ENCODE results near the gene DPP6.
A peak's percentile ranks its signal among the peaks of the same experiment; 100 is the strongest.

Gene DPP6

GRCh38 chr7:154493594-154493993 lies 441.4 kb downstream of the DPP6 start:
- Histone ChIP-seq H3K4me1 (ENCODE audit: control insufficient read depth, insufficient read depth, low read length) (no peaks in the 10 kb centered on the region), H3K9me3 (ENCODE audit: control insufficient read depth, insufficient read depth, low read length) (no peaks in the 10 kb centered on the region), H3K36me3 (ENCODE audit: control insufficient read depth, insufficient read depth, low read length) (no peaks in the 10 kb centered on the region), H3K27ac (ENCODE audit: low read depth, low read length) (no peak overlapping the region), H3K9ac (ENCODE audit: low read depth, low read length) (no peak overlapping the region), H3K4me3 (ENCODE audit: low read depth, low read length) (no peak overlapping the region), H3K27me3 (ENCODE audit: control insufficient read depth, insufficient read depth, low read length) (no peaks in the 10 kb centered on the region)

GRCh38 chr7:154497751-154498150 lies 445.6 kb downstream of the DPP6 start:
- no peak overlapping the region for H3K4me3 ChIP-seq (ENCODE audit: low read depth, low read length)
- H3K9ac ChIP-seq (ENCODE audit: low read depth, low read length), result no peak overlapping the region
- H3K27me3 ChIP-seq (ENCODE audit: control insufficient read depth, insufficient read depth, low read length), result no peaks in the 10 kb centered on the region
- no peaks in the 10 kb centered on the region for H3K36me3 ChIP-seq (ENCODE audit: control insufficient read depth, insufficient read depth, low read length)
- no peaks in the 10 kb centered on the region for H3K4me1 ChIP-seq (ENCODE audit: control insufficient read depth, insufficient read depth, low read length)
- no peaks in the 10 kb centered on the region; the same call in 1 of the 2 replicates for H3K9me3 ChIP-seq (ENCODE audit: control insufficient read depth, insufficient read depth, low read length)
- no peak overlapping the region for H3K27ac ChIP-seq (ENCODE audit: low read depth, low read length)

- Histone ChIP-seq H3K9ac (ENCODE audit: low read depth, low read length) (no peak overlapping the region), H3K27me3 (ENCODE audit: control insufficient read depth, insufficient read depth, low read length) (no peaks in the 10 kb centered on the region), H3K27ac (ENCODE audit: low read depth, low read length) (no peak overlapping the region), H3K4me3 (ENCODE audit: low read depth, low read length) (no peak overlapping the region), H3K4me1 (ENCODE audit: control insufficient read depth, insufficient read depth, low read length) (no peaks in the 10 kb centered on the region), H3K36me3 (ENCODE audit: control insufficient read depth, insufficient read depth, low read length) (no peaks in the 10 kb centered on the region), H3K9me3 (ENCODE audit: control insufficient read depth, insufficient read depth, low read length) (no peaks in the 10 kb centered on the region; the same call in 1 of the 2 replicates)
These were observed 451.9 kb downstream of the DPP6 start for GRCh38 chr7:154503962-154504550.

GRCh38 chr7:154504918-154505317 lies 452.7 kb downstream of the DPP6 start:
- Histone ChIP-seq H3K9ac (ENCODE audit: low read depth, low read length) (no peak overlapping the region), H3K4me1 (ENCODE audit: control insufficient read depth, insufficient read depth, low read length) (no peaks in the 10 kb centered on the region), H3K27me3 (ENCODE audit: control insufficient read depth, insufficient read depth, low read length) (no peaks in the 10 kb centered on the region), H3K9me3 (ENCODE audit: control insufficient read depth, insufficient read depth, low read length) (no peaks in the 10 kb centered on the region; the same call in 1 of the 2 replicates), H3K27ac (ENCODE audit: low read depth, low read length) (no peak overlapping the region), H3K36me3 (ENCODE audit: control insufficient read depth, insufficient read depth, low read length) (no peaks in the 10 kb centered on the region), H3K4me3 (ENCODE audit: low read depth, low read length) (no peak overlapping the region)

GRCh38 chr7:154505362-154505761 lies 453.2 kb downstream of the DPP6 start:
- H3K4me3 ChIP-seq (ENCODE audit: low read depth, low read length), result no peak overlapping the region
- H3K9ac ChIP-seq (ENCODE audit: low read depth, low read length), result no peak overlapping the region
- no peaks in the 10 kb centered on the region for H3K4me1 ChIP-seq (ENCODE audit: control insufficient read depth, insufficient read depth, low read length)
- H3K27ac ChIP-seq (ENCODE audit: low read depth, low read length), result no peak overlapping the region
- no peaks in the 10 kb centered on the region for H3K36me3 ChIP-seq (ENCODE audit: control insufficient read depth, insufficient read depth, low read length)
- no peaks in the 10 kb centered on the region for H3K27me3 ChIP-seq (ENCODE audit: control insufficient read depth, insufficient read depth, low read length)
- no peaks in the 10 kb centered on the region; the same call in 1 of the 2 replicates for H3K9me3 ChIP-seq (ENCODE audit: control insufficient read depth, insufficient read depth, low read length)

- Histone ChIP-seq H3K27me3 (ENCODE audit: control insufficient read depth, insufficient read depth, low read length) (no peaks in the 10 kb centered on the region), H3K4me3 (ENCODE audit: low read depth, low read length) (no peak overlapping the region), H3K36me3 (ENCODE audit: control insufficient read depth, insufficient read depth, low read length) (no peaks in the 10 kb centered on the region)
These were observed 457.0 kb downstream of the DPP6 start for GRCh38 chr7:154509192-154509591.

GRCh38 chr7:154512121-154512833 lies 460.1 kb downstream of the DPP6 start:
- H3K4me3 ChIP-seq (ENCODE audit: low read depth, low read length), result no peak overlapping the region

More at GRCh38 chr7:154509192-154509591, 457.0 kb downstream of the DPP6 start:
- Histone ChIP-seq H3K27ac (ENCODE audit: low read depth, low read length) (no peak overlapping the region), H3K9me3 (ENCODE audit: control insufficient read depth, insufficient read depth, low read length) (no peaks in the 10 kb centered on the region), H3K4me1 (ENCODE audit: control insufficient read depth, insufficient read depth, low read length) (peaks cover 11% of the 10 kb centered on the region; the same call in 1 of the 2 replicates), H3K9ac (ENCODE audit: low read depth, low read length) (no peak overlapping the region)

GRCh38 chr7:154517768-154518167 lies 465.6 kb downstream of the DPP6 start:
- H3K4me3 ChIP-seq (ENCODE audit: low read depth, low read length), result no peak overlapping the region
- H3K36me3 ChIP-seq (ENCODE audit: control insufficient read depth, insufficient read depth, low read length), result no peaks in the 10 kb centered on the region
- no peaks in the 10 kb centered on the region for H3K9me3 ChIP-seq (ENCODE audit: control insufficient read depth, insufficient read depth, low read length)
- no peaks in the 10 kb centered on the region for H3K27me3 ChIP-seq (ENCODE audit: control insufficient read depth, insufficient read depth, low read length)
- H3K4me1 ChIP-seq (ENCODE audit: control insufficient read depth, insufficient read depth, low read length), result no peaks in the 10 kb centered on the region
- H3K27ac ChIP-seq (ENCODE audit: low read depth, low read length), result no peak overlapping the region
- no peak overlapping the region for H3K9ac ChIP-seq (ENCODE audit: low read depth, low read length)

More at GRCh38 chr7:154512121-154512833, 460.1 kb downstream of the DPP6 start:
- no peaks in the 10 kb centered on the region for H3K9me3 ChIP-seq (ENCODE audit: control insufficient read depth, insufficient read depth, low read length)
- peak overlapping the region; percentile 20 for H3K27ac ChIP-seq (ENCODE audit: low read depth, low read length)
- H3K27me3 ChIP-seq (ENCODE audit: control insufficient read depth, insufficient read depth, low read length), result no peaks in the 10 kb centered on the region
- no peak overlapping the region for H3K9ac ChIP-seq (ENCODE audit: low read depth, low read length)
- peaks cover 11% of the 10 kb centered on the region; the same call in 1 of the 2 replicates for H3K4me1 ChIP-seq (ENCODE audit: control insufficient read depth, insufficient read depth, low read length)
- no peaks in the 10 kb centered on the region for H3K36me3 ChIP-seq (ENCODE audit: control insufficient read depth, insufficient read depth, low read length)

GRCh38 chr7:154519229-154519628 lies 467.0 kb downstream of the DPP6 start:
- H3K9ac ChIP-seq (ENCODE audit: low read depth, low read length), result no peak overlapping the region
- H3K27me3 ChIP-seq (ENCODE audit: control insufficient read depth, insufficient read depth, low read length), result no peaks in the 10 kb centered on the region
- no peaks in the 10 kb centered on the region for H3K4me1 ChIP-seq (ENCODE audit: control insufficient read depth, insufficient read depth, low read length)
- H3K9me3 ChIP-seq (ENCODE audit: control insufficient read depth, insufficient read depth, low read length), result no peaks in the 10 kb centered on the region
- no peak overlapping the region for H3K4me3 ChIP-seq (ENCODE audit: low read depth, low read length)
- no peak overlapping the region for H3K27ac ChIP-seq (ENCODE audit: low read depth, low read length)
- no peaks in the 10 kb centered on the region for H3K36me3 ChIP-seq (ENCODE audit: control insufficient read depth, insufficient read depth, low read length)

GRCh38 chr7:154530136-154530535 lies 477.9 kb downstream of the DPP6 start:
- H3K36me3 ChIP-seq (ENCODE audit: control insufficient read depth, insufficient read depth, low read length), result no peaks in the 10 kb centered on the region
- no peaks in the 10 kb centered on the region for H3K9me3 ChIP-seq (ENCODE audit: control insufficient read depth, insufficient read depth, low read length)
- H3K4me3 ChIP-seq (ENCODE audit: low read depth, low read length), result no peak overlapping the region
- no peak overlapping the region for H3K9ac ChIP-seq (ENCODE audit: low read depth, low read length)
- no peak overlapping the region for H3K27ac ChIP-seq (ENCODE audit: low read depth, low read length)
- H3K27me3 ChIP-seq (ENCODE audit: control insufficient read depth, insufficient read depth, low read length), result no peaks in the 10 kb centered on the region
- H3K4me1 ChIP-seq (ENCODE audit: control insufficient read depth, insufficient read depth, low read length), result peaks cover 3% of the 10 kb centered on the region; the same call in 1 of the 2 replicates

- no peak overlapping the region for H3K27ac ChIP-seq (ENCODE audit: low read depth, low read length)
- no peaks in the 10 kb centered on the region for H3K36me3 ChIP-seq (ENCODE audit: control insufficient read depth, insufficient read depth, low read length)
- H3K9ac ChIP-seq (ENCODE audit: low read depth, low read length), result no peak overlapping the region
These were observed 480.6 kb downstream of the DPP6 start for GRCh38 chr7:154532771-154533170.

More at GRCh38 chr7:154532771-154533170, 480.6 kb downstream of the DPP6 start:
- Histone ChIP-seq H3K4me3 (ENCODE audit: low read depth, low read length) (no peak overlapping the region), H3K27me3 (ENCODE audit: control insufficient read depth, insufficient read depth, low read length) (no peaks in the 10 kb centered on the region), H3K4me1 (ENCODE audit: control insufficient read depth, insufficient read depth, low read length) (no peaks in the 10 kb centered on the region), H3K9me3 (ENCODE audit: control insufficient read depth, insufficient read depth, low read length) (no peaks in the 10 kb centered on the region)
